Stimulated activated CD8-positive, alpha-beta memory T cell treated with anti-CD3 and anti-CD28 coated beads, Interleukin-7, amount 100 ng/mL, for 1 hour (primary cell): ENCODE results near the gene IRF7.
A peak's percentile ranks its signal among the peaks of the same experiment; 100 is the strongest.

ENCODE experiments used
- DNase-seq, 2 donors: peaks; one replicate each; pipeline ENCODE4 v3.0.0-alpha.2; 2020; ENCODE audit warnings: low read depth in 2 of 2

The IRF7 gene

GRCh38 chr11:607971-608659 lies 7.6 kb downstream of the IRF7 start:
- DNase-seq = no peak

GRCh38 chr11:607020-607780 lies 8.6 kb downstream of the IRF7 start:
- no peak for DNase-seq

- DNase-seq = no peak
Measured at GRCh38 chr11:606245-606644, 9.5 kb downstream of the IRF7 start.

- DNase-seq = no peak
Measured at GRCh38 chr11:605286-606129, 10.2 kb downstream of the IRF7 start.

- DNase-seq = no peak
Measured at GRCh38 chr11:603154-603553, 12.6 kb downstream of the IRF7 start.

GRCh38 chr11:601573-602245 lies 14.0 kb downstream of the IRF7 start:
- DNase-seq = no peak

- DNase-seq = no peak
Measured at GRCh38 chr11:598005-598680, 17.6 kb downstream of the IRF7 start.

- no peak for DNase-seq
Measured at GRCh38 chr11:597166-597725, 18.5 kb downstream of the IRF7 start.

- no peak for DNase-seq
Measured at GRCh38 chr11:596374-596773, 19.4 kb downstream of the IRF7 start.

- no peak for DNase-seq
Measured at GRCh38 chr11:595400-595799, 20.4 kb downstream of the IRF7 start.

- DNase-seq = no peak
Measured at GRCh38 chr11:593347-593746, 22.4 kb downstream of the IRF7 start.

GRCh38 chr11:592918-593317 lies 22.8 kb downstream of the IRF7 start:
- no peak for DNase-seq

GRCh38 chr11:592501-592900 lies 23.2 kb downstream of the IRF7 start:
- no peak for DNase-seq

GRCh38 chr11:590997-591396 lies 24.8 kb downstream of the IRF7 start:
- DNase-seq = no peak

- DNase-seq = no peak
Measured at GRCh38 chr11:589798-590197, 26.0 kb downstream of the IRF7 start.

- peak in 1 of 2 donors; percentile 44 for DNase-seq
Measured at GRCh38 chr11:587978-588380, 27.8 kb downstream of the IRF7 start.

GRCh38 chr11:587546-587945 lies 28.2 kb downstream of the IRF7 start:
- DNase-seq = no peak

GRCh38 chr11:586376-587316 lies 29.1 kb downstream of the IRF7 start:
- DNase-seq = no peak

- DNase-seq = no peak
Measured at GRCh38 chr11:584287-584686, 31.5 kb downstream of the IRF7 start.

- no peak for DNase-seq
Measured at GRCh38 chr11:581752-582151, 34.0 kb downstream of the IRF7 start.
